Measurements from ENCODE around the gene DOP1A. TPM values are rescaled to one million over a fixed set of nuclear protein-coding genes. Genes with fewer than 3 reads are reported as not detected.
A peak's percentile ranks its signal among the peaks of the same experiment; 100 is the strongest.

DOP1A gene
- total RNA-seq, 1 experiment from 2014 or later, result 16.6 TPM

- no peak for DNase-seq (ENCODE audit: low read depth)
Measured at GRCh38 chr6:83071023-83071422, 3.6 kb downstream of the DOP1A start.

DNA sequence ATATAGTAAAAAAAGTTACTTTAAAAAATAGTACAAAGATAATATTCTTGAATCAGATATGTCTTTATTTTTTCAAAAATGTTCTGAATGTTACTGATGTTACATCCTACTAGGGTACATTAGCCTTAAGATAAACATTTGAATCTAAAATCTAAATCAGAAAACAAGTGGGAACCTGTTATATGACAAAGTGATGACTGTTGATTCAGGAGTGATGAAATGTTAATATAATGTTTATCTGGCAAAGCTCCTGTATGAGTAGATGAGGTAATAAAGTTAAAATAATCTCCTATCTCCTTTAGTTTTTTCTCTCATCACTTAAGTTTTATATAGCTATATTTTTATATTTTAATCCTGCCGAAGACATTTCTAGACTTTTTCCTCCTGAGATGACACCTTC, 4.2 kb downstream of the DOP1A start:
- DNase-seq (ENCODE audit: low read depth), result no peak

DNA sequence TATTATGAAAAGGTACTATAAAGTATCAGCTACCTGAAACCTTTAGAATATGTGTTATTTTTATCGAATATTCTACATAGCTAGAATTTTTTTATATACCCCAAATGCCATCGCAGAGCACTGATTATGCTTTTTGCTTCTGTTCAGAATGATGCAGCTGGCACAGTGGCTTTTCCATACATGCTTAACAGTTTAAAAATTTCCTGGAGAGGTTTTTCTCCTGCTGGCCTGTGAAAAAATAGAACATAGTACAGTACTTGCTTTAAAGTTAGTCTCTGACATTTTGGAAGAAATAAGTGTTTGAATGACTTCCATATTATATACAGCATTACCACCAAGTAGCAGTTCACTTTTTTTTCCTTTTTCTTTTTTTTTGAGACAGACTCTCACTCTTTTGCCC, 5.3 kb downstream of the DOP1A start:
- DNase-seq (ENCODE audit: low read depth), result no peak

DNA sequence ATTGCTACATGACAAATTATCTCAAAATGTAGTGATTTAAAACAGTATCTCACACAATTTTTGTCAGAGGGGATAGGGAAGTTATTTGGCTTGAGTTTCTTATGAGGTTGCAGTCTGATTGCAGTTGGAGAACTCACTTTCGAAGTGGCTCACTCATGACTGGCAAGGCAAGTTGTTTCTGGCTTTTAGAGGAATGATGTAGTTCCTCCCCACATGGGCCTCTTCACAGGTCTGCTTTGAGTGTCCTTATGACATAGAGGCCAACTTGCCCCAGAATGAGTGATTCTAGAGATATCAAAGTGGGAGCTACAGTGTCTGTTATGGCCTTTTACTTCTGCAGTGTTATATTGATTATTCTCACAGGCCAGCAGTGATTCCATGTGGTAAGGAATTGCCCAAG, 6.1 kb downstream of the DOP1A start:
- no peak for DNase-seq (ENCODE audit: low read depth)

- no peak for DNase-seq (ENCODE audit: low read depth)
Measured at GRCh38 chr6:83083476-83083875, 16.0 kb downstream of the DOP1A start.

GRCh38 chr6:83086751-83087150, 19.3 kb downstream of the DOP1A start:
- no peak for DNase-seq (ENCODE audit: low read depth)

DNA sequence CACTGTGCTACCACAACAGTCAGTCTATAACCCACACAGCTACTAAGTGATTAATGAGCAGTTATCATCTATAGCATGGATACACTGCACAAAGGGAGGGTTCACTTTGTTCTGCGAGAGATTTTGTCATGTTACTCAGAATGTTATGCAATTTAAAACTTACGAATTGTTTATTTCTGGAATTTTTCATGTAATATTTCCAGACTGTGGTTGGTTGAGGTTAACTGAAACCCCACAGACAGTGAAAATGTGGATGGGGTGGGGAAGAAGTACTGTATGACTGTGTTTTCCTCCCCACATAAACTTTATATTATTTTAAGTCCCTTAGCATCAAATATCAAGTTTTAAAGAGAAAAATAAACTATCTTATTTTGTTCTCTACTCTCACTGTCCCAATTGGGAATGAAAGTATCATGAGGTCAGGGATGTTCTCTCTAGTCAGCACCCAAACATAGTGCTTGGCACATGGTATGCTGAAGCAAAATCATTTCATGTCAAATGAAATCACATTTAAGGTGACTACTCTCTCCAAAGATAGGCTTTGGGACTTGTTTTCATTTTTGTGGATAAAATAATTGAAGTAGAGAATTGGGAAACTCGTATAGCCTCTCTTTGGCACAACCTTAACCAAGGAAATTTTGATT, 25.4 kb downstream of the DOP1A start:
- DNase-seq (ENCODE audit: low read depth), result peak; percentile 36

DNA sequence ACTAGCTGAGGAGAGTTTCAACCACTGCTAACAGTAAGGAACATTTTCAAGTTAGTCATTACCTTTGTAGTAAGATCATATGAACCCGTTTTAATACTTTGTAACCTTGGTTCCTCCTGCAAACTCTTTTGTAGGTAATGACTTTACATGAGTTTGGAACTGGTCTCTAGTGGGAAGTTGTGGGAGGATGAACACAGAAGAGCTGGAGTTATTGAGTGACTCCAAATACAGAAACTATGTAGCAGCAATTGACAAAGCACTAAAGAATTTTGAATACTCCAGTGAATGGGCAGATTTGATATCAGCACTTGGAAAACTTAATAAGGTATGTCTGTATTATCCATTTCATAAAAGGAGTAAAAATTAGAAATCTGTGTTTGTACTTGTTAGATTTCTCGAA, 29.3 kb downstream of the DOP1A start:
- DNase-seq (ENCODE audit: low read depth), result no peak

DNA sequence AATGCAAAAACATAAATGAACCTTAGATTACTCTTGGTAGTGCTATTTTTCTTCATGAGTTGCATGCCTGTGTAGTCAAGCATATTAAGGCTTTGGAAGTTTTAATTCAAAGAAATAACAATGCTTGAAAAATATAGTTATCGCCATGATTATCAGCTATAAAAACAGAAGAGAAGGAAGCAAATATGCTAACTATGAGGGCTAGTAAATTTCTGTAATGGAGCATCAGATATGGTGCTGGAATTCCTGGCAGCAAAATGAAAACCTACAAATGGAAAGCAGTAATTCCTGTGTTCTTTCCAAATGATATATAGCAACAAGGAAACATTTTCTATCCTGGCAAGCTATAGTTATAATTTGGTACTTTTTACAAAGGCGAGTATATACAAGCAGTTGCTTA, 29.7 kb downstream of the DOP1A start:
- no peak for DNase-seq (ENCODE audit: low read depth)

DNA sequence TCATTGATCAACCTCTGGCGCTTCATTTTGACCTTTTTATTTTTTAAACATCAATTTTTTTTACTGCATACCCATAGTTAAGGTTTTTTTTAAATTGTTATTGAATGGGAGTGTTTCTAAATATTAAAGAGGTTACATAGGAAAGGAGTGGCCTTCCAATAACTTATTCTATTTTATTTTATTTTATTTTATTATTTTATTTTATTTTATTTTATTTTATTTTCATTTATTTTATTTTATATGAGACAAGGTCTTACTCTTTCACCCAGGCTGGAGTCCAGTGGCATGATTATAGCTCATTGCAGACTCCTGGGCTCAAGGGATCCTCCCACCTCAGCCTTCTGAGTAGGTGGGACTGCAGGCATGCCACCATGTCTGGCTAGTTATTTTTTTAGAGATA, 30.2 kb downstream of the DOP1A start:
- no peak for DNase-seq (ENCODE audit: low read depth)

DNA sequence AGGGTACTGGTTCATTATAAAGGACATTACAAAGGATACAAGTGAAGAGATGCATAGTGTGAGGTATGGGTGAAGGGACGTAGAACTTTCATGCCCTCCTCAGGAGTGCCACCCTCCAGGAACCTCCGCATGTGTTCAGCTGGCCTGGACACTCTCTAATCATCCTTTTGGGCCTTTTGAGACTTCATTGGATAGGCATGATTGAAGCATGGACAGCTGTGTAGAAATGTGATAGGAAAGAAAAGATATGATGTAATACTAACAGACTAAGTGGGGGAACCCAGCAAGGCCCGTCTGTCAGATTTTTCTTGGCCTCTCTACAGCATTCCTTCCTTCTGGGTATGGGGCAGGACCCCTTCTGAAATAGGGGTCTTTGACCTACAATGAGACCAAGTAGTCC, 31.1 kb downstream of the DOP1A start:
- DNase-seq (ENCODE audit: low read depth), result peak; percentile 13

DNA sequence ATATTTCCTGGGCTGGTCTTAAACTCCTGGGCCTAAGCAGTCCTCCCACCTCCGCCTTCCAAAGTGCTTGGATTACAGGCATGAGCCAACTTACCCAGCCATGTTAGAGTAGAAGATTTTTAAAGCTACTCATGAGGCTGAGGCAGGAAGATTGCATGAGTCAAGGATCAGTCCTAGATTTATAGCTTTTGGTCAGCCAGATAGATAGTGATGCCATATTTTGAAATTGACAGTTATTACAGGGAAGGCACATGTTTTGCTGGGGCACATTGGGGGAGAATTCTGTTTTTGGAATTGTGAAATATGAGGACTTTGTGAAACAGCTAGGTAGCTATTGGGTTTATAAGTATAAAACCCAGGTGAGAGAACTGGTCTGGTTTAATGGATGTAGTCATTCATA, 40.9 kb downstream of the DOP1A start:
- no peak for DNase-seq (ENCODE audit: low read depth)

- no peak for DNase-seq (ENCODE audit: low read depth)
Measured at GRCh38 chr6:83113258-83113657, 45.8 kb downstream of the DOP1A start.

GRCh38 chr6:83114164-83114563, 46.7 kb downstream of the DOP1A start:
- peak; percentile 15 for DNase-seq (ENCODE audit: low read depth)

DNA sequence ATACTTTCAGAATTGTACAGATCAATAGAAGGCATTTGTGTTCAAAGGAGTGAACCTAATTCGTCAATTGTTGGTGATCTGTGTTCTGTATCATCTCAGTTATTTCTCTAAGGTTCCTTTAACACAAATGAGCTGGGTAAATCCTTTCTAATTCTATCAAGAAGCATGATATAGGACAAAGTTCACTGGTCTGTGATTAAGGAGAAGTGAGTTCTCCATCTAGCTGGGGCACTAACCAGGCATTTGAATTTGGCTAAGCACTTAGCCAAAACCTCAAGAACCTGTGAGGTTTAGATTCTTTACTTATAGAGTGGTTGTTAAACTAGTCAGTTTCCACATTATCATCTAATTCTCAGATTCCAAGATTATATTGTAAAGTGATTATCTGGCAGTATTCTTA, 50.3 kb downstream of the DOP1A start:
- no peak for DNase-seq (ENCODE audit: low read depth)

- DNase-seq (ENCODE audit: low read depth), result peak; percentile 14
Measured at GRCh38 chr6:83119742-83120300, 52.4 kb downstream of the DOP1A start.

GRCh38 chr6:83124553-83124952, 57.1 kb downstream of the DOP1A start:
- no peak for DNase-seq (ENCODE audit: low read depth)

DNA sequence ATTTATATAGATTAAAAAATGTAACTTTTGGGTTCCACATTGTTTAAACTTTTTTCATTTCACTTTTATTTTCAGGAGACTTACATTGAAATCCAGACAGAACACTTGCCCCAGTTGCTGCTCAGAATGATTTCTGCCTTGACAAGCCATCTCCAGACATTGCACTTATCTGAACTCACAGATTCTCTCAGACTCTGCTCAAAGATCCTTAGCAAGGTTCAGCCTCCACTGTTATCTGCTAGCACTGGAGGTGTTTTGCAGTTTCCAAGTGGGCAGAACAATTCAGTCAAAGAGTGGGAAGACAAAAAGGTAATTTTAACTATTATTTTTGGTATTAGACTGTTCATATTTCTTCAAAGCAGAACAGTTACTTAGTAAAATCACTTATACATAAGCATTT, 58.0 kb downstream of the DOP1A start:
- DNase-seq (ENCODE audit: low read depth), result no peak

- no peak for DNase-seq (ENCODE audit: low read depth)
Measured at GRCh38 chr6:83126223-83126622, 58.8 kb downstream of the DOP1A start.

GRCh38 chr6:83126807-83127206, 59.3 kb downstream of the DOP1A start:
- DNase-seq (ENCODE audit: low read depth), result no peak

DNA sequence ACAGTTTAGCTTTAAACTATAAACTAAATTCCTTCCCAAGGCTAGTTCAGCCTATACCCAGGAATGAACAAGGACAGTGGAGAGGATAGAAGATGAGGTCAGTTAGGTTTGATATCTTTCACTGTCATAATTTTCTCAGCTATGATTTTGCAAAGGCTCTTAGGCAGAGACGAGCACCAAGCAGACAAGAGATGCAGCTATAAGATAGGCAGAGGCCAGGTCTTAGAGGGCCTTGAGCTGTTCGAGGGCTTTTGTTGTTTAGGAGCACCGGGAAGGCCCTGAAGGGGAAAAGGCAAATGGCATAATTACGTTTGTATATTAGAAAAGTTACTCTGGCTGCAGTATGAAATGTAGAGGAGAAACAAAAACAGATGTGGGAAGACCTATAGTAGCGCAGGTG, 59.8 kb downstream of the DOP1A start:
- DNase-seq (ENCODE audit: low read depth), result no peak

- DNase-seq (ENCODE audit: low read depth), result no peak
Measured at GRCh38 chr6:83127976-83128375, 60.5 kb downstream of the DOP1A start.

DNA sequence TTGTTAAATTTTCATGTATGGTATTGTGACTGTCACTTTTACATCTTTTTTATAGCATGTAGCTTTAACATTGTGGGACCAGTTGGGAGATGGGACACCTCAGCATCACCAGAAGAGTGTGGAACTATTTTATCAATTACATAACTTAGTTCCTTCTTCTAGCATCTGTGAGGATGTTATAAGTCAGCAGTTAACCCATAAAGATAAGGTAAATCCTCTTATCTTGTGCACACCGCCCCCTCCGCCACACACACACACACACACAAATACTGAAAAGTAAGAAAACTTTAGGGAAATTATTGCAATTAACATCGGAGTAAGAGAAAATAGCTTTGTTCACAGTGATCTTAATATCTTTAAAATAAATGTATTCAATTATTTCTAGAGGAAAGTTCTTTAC, 64.7 kb downstream of the DOP1A start:
- no peak for DNase-seq (ENCODE audit: low read depth)

Measured in LHCN-M2 (cell line).